HCT116 (cell line): Measurements from ENCODE around the gene SLC16A3. TPM values are rescaled to one million over a fixed set of nuclear protein-coding genes. Genes with fewer than 3 reads are reported as not detected.

Experiments
- ATAC-seq: fragments of 200-7000 bp; cut with Tn5 transposase; 2 replicates; pipeline ENCODE4 v1.9.1; 2020; ENCODE audit warnings: mild to moderate bottlenecking, moderate library complexity
- BruUV-seq: library from RNA; stranded (reverse); fragments of 400-500 nt; replicated peaks from 2 replicates; lab custom pipeline; 2021; lab: Mats Ljungman, UMichigan
- CTCF ChIA-PET: fragments of 300-600 bp; sonication (Branson Sonifier 250); formaldehyde crosslinking; loops from one replicate; lab custom pipeline; 2021; ENCODE audit warnings: antibody characterized with exemption; lab: Charles Lee
- POLR2A ChIA-PET: fragments of 300-600, 350-600 bp; sonication (Branson Sonifier 250); formaldehyde crosslinking; loops from one replicate; lab custom pipeline; 2021; ENCODE audit warnings: antibody characterized with exemption; lab: Charles Lee
- RAD21 ChIA-PET, 2 experiments: fragments of 300-600 bp; sonication (Branson Sonifier 250); formaldehyde crosslinking; loops; one replicate each; lab custom pipeline; 2023; ENCODE audit warnings: low total read pairs in 2 of 2; ENCODE audit not compliant: uncharacterized antibody in 2 of 2, unreplicated experiment in 2 of 2, low non-redundant PET in 1 of 2; lab: Charles Lee
- DNase-seq: peaks from one replicate; pipeline ENCODE4 v3.0.0-alpha.2; 2010; ENCODE audit warnings: low read depth, low spot score
- H2AFZ ChIP-seq: fragments of 200-600 bp; shearing (Covaris generic), sonication (generic); 2 replicates; pipeline ENCODE4 v1.6.1; 2017; ENCODE audit warnings: low read depth, mixed run types, mixed read lengths, antibody characterized with exemption, low read length; ENCODE audit not compliant: poor library complexity, severe bottlenecking
- H3K27ac ChIP-seq: 2 replicates; pipeline ENCODE4 v1.5.1; 2012; ENCODE audit warnings: low read depth, low read length
- H3K27me3 ChIP-seq: fragments of 200-600 bp; sonication (generic); 2 replicates; pipeline ENCODE4 v1.6.1; 2016; ENCODE audit warnings: mixed run types, low read length, mixed read lengths; ENCODE audit not compliant: insufficient read depth
- H3K36me3 ChIP-seq, 2 experiments: fragments of 200-500 bp in 1 of 2; fragments of 200-600 bp in 1 of 2; sonication (Bioruptor generic) in 1 of 2; sonication (generic) in 1 of 2; 2 replicates each; pipeline versions ENCODE4 v1.5.1 to v1.6.1; 2014 to 2016; ENCODE audit warnings: low read length in 2 of 2, inconsistent platforms in 1 of 2, mixed read lengths in 1 of 2, mixed run types in 1 of 2; ENCODE audit not compliant: insufficient read depth in 2 of 2, control insufficient read depth in 1 of 2
- H3K4me1 ChIP-seq, 2 experiments: fragments of 200-600 bp in 1 of 2; sonication (generic) in 1 of 2; 2 replicates each; pipeline versions ENCODE4 v1.5.1 to v1.6.1; 2012 to 2017; ENCODE audit warnings: low read length in 2 of 2, inconsistent platforms in 1 of 2, mild to moderate bottlenecking in 1 of 2, mixed read lengths in 1 of 2, mixed run types in 1 of 2, moderate library complexity in 1 of 2; ENCODE audit not compliant: insufficient read depth in 2 of 2, control insufficient read depth in 1 of 2
- H3K4me2 ChIP-seq: fragments of 200-600 bp; sonication (generic); 2 replicates; pipeline ENCODE4 v1.6.1; 2017; ENCODE audit warnings: mixed run types, low read length, mixed read lengths
- H3K4me3 ChIP-seq, 2 experiments: fragments of 200-600 bp in 1 of 2; sonication (generic) in 1 of 2; replicated peaks in 1 of 2; 2 replicates each; pipeline ENCODE4 v1.5.1; 2011 to 2016; ENCODE audit warnings: low read length in 2 of 2, control low read depth in 1 of 2, low read depth in 1 of 2, mild to moderate bottlenecking in 1 of 2, mixed read lengths in 1 of 2, mixed run types in 1 of 2
- H3K79me2 ChIP-seq: fragments of 200-600 bp; sonication (generic); 2 replicates; pipeline ENCODE4 v1.6.1; 2017; ENCODE audit warnings: mild to moderate bottlenecking, mixed run types, low read length, moderate library complexity, mixed read lengths; ENCODE audit not compliant: insufficient read depth
- H3K9ac ChIP-seq: fragments of 200-600 bp; sonication (generic); 2 replicates; pipeline ENCODE4 v1.6.1; 2016; ENCODE audit warnings: low read length, mixed read lengths
- H3K9me2 ChIP-seq: fragments of 200-600 bp; sonication (generic), shearing (Covaris generic); 2 replicates; pipeline ENCODE4 v1.6.1; 2017; ENCODE audit warnings: mixed run types, mild to moderate bottlenecking, moderate library complexity; ENCODE audit not compliant: insufficient read depth
- H3K9me3 ChIP-seq, 2 experiments: fragments of 200-500 bp in 1 of 2; fragments of 200-600 bp in 1 of 2; sonication (Bioruptor generic) in 1 of 2; sonication (generic) in 1 of 2; 2 replicates each; pipeline ENCODE4 v1.6.1; 2014 to 2017; ENCODE audit warnings: low read length in 2 of 2, mixed read lengths in 2 of 2, inconsistent platforms in 1 of 2, low read depth in 1 of 2, mild to moderate bottlenecking in 1 of 2, mixed run types in 1 of 2, moderate library complexity in 1 of 2; ENCODE audit not compliant: control insufficient read depth in 1 of 2, insufficient read depth in 1 of 2
- H4K20me1 ChIP-seq: fragments of 200-600 bp; sonication (generic), shearing (Covaris generic); 2 replicates; pipeline ENCODE4 v1.6.1; 2017; ENCODE audit warnings: mixed run types, mild to moderate bottlenecking, moderate library complexity; ENCODE audit not compliant: insufficient read depth
- ATF3 ChIP-seq: IDR thresholded peaks from 2 replicates; pipeline ENCODE4 v1.6.1; 2012
- CBX3 ChIP-seq: IDR thresholded peaks from 2 replicates; pipeline ENCODE4 v1.6.1; 2012; ENCODE audit warnings: low read depth
- CTCF ChIP-seq, 3 experiments: fragments of 200-600 bp in 1 of 3; sonication (generic) in 1 of 3; IDR thresholded peaks in 2 of 3; conservative IDR thresholded peaks in 1 of 3; 2 replicates each; pipeline ENCODE4 v1.5.1; 2012 to 2017; ENCODE audit warnings: low read depth in 2 of 3, low read length in 2 of 3, antibody characterized with exemption in 1 of 3, borderline replicate concordance in 1 of 3, control low read depth in 1 of 3, mild to moderate bottlenecking in 1 of 3, mixed read lengths in 1 of 3, mixed run types in 1 of 3, moderate library complexity in 1 of 3; ENCODE audit not compliant: insufficient read depth in 1 of 3
- ELF1 ChIP-seq: IDR thresholded peaks from 2 replicates; pipeline ENCODE4 v1.6.1; 2012; ENCODE audit warnings: low read depth, borderline replicate concordance
- EZH2 ChIP-seq: fragments of 200-600 bp; sonication (generic); IDR thresholded peaks from 2 replicates; pipeline ENCODE4 v1.6.1; 2017; ENCODE audit warnings: antibody characterized with exemption, mixed run types
- EZH2phosphoT487 ChIP-seq: fragments of 200-600 bp; IDR thresholded peaks from 2 replicates; pipeline ENCODE4 v1.6.1; 2018; ENCODE audit warnings: antibody characterized with exemption, borderline replicate concordance
- FOSL1 ChIP-seq: IDR thresholded peaks from 2 replicates; pipeline ENCODE4 v1.6.1; 2012; ENCODE audit warnings: low read depth
- JUND ChIP-seq: IDR thresholded peaks from 2 replicates; pipeline ENCODE4 v1.6.1; 2012
- MAX ChIP-seq: IDR thresholded peaks from 2 replicates; pipeline ENCODE4 v1.6.1; 2012
- POLR2A ChIP-seq: IDR thresholded peaks from 2 replicates; pipeline ENCODE4 v1.7.0; 2011; ENCODE audit warnings: borderline replicate concordance; ENCODE audit not compliant: insufficient read depth, insufficient read length; ENCODE audit errors: extremely low read depth
- POLR2AphosphoS5 ChIP-seq: IDR thresholded peaks from 2 replicates; pipeline ENCODE4 v1.6.1; 2011; ENCODE audit warnings: mild to moderate bottlenecking, low read depth, low read length, moderate library complexity
- SIN3A ChIP-seq: IDR thresholded peaks from 2 replicates; pipeline ENCODE4 v1.6.1; 2012; ENCODE audit warnings: low read depth
- SRF ChIP-seq: IDR thresholded peaks from 2 replicates; pipeline ENCODE4 v1.6.1; 2012; ENCODE audit warnings: low read depth
- TCF7L2 ChIP-seq: IDR thresholded peaks from 2 replicates; pipeline ENCODE4 v1.7.0; 2011; ENCODE audit warnings: borderline replicate concordance, inconsistent platforms; ENCODE audit not compliant: insufficient read depth, insufficient read length; ENCODE audit errors: extremely low read depth
- ZBTB33 ChIP-seq: IDR thresholded peaks from 2 replicates; pipeline ENCODE4 v1.6.1; 2011; ENCODE audit warnings: mild to moderate bottlenecking, low read length, moderate library complexity; ENCODE audit not compliant: insufficient replicate concordance; ENCODE audit errors: extremely low read depth
- ZFX ChIP-seq: fragments of 450-650 bp; IDR thresholded peaks from 2 replicates; pipeline ENCODE4 v1.6.1; 2017
- intact Hi-C: fragments of 100-400 bp; cut with micrococcal nuclease; formaldehyde crosslinking; loops from 2 replicates; pipeline ENCODE4 v1.10.0; 2022
- total RNA-seq: library from RNA; stranded (reverse); gene quantifications from one replicate; pipeline ENCODE4 v1.2.1, GENCODE V29; 2021; ENCODE audit not compliant: unreplicated experiment

SLC16A3 gene
- total RNA-seq, 1 experiment from 2014 or later = 445 TPM

- Histone ChIP-seq H3K9me2 (no peaks in the 10 kb centered on the region), H3K4me2 (peak overlapping the region; percentile 70), H3K36me3 (peaks cover 51 to 96% of the 10 kb centered on the region in 2 experiments), H2AFZ (no peak overlapping the region), H3K4me1 (peaks cover 14 to 36% of the 10 kb centered on the region in 2 experiments)
- no peak for ATAC-seq
- POLR2A ChIA-PET = interaction anchor here (0.9 to 1.3 kb wide), 3 partner anchors 9 to 45 kb away, joined by 3 to 5 read pairs (median 5); no protein-coding TSS in a partner anchor
- TF ChIP-seq TCF7L2 (no peak), ATF3 (no peak), ZBTB33 (no peak), ZFX (no peak), EZH2phosphoT487 (no peak), FOSL1 (no peak), SRF (no peak), POLR2A (no peak), POLR2AphosphoS5 (no peak), ELF1 (no peak), MAX (no peak; the same call in 1 of the 2 replicates), EZH2 (no peak), CBX3 (no peak), CTCF (IDR thresholded peaks at IDR 0.05 in 2 of 3, conservative IDR thresholded peaks at IDR 0.05 in 1 of 3; ENCODE audit: borderline replicate concordance in 1 of 3, insufficient read depth in 1 of 3, low read depth in 2 of 3, low read length in 2 of 3) (no peak), JUND (no peak), SIN3A (no peak)
- TF ChIP-seq, all 23 proteins: peak for 0
- no peak for DNase-seq
- TSS peak; percentile 8 for BruUV-seq
- ChIA-PET CTCF (interaction anchor here (0.8 to 1.2 kb wide), 3 partner anchors 11 to 53 kb away, joined by 3 to 6 read pairs (median 4); no protein-coding TSS in a partner anchor), RAD21 (no interaction called here)
- peak overlapping the region; percentile 55 for H3K9ac ChIP-seq
- H3K9me3 ChIP-seq = no peaks in the 10 kb centered on the region
- no peaks in the 10 kb centered on the region for H3K27me3 ChIP-seq
- peaks cover 23% of the 10 kb centered on the region; the same call in 1 of the 2 replicates for H4K20me1 ChIP-seq
- 0 out of 4 replicates have a peak overlapping the region, but pooled peaks of 1 of the 2 experiments have one; percentile 0 for H3K4me3 ChIP-seq
- intact Hi-C loops = no loop called here
- peak overlapping the region; percentile 75 for H3K27ac ChIP-seq
- H3K79me2 ChIP-seq = peaks cover 88% of the 10 kb centered on the region
Measured at GRCh38 chr17:82247182-82247823, 18.5 kb downstream of the SLC16A3 start.
